NCI-H1694 treated with DMSO at 0.1 percent for 48 hours (cell line): ENCODE measurements around the gene CYTH2.

ENCODE experiments used
- DNase-seq: peaks from one replicate; lab custom pipeline; 2025; lab: John Stamatoyannopoulos, UW

The CYTH2 gene

GRCh38 chr19:48452289-48453190 is 16.6 kb upstream of the CYTH2 start:
- no peak for DNase-seq

GRCh38 chr19:48454150-48454730 is 14.9 kb upstream of the CYTH2 start:
- DNase-seq = no peak

GRCh38 chr19:48455171-48455907 is 13.8 kb upstream of the CYTH2 start, which contains the start of gene KCNJ14:
TSS of gene KCNJ14 (plus strand) at chr19:48455574. CDS start at chr19:48461725, 6,151 bp downstream.
- DNase-seq = no peak

GRCh38 chr19:48455908-48456562 is 13.1 kb upstream of the CYTH2 start:
- no peak for DNase-seq

GRCh38 chr19:48456864-48457263 is 12.3 kb upstream of the CYTH2 start:
- no peak for DNase-seq

GRCh38 chr19:48458016-48458415 is 11.2 kb upstream of the CYTH2 start:
- no peak for DNase-seq

GRCh38 chr19:48461651-48461981 is 7.6 kb upstream of the CYTH2 start:
- DNase-seq = no peak

- DNase-seq = no peak
These were observed 7.0 kb upstream of the CYTH2 start for GRCh38 chr19:48461982-48462655.

- no peak for DNase-seq
These were observed 4.0 kb upstream of the CYTH2 start for GRCh38 chr19:48465215-48465614.

- no peak for DNase-seq
These were observed 2.4 kb upstream of the CYTH2 start for GRCh38 chr19:48466561-48467325.

- peak; percentile 100 for DNase-seq
These were observed 339 bp upstream of the CYTH2 start for GRCh38 chr19:48468772-48469288.

- no peak for DNase-seq
These were observed 938 bp downstream of the CYTH2 start for GRCh38 chr19:48469934-48470680.

- DNase-seq = no peak
These were observed 1.7 kb downstream of the CYTH2 start for GRCh38 chr19:48470856-48471255.

- DNase-seq = no peak
These were observed 2.7 kb downstream of the CYTH2 start for GRCh38 chr19:48471836-48472235.

- no peak for DNase-seq
These were observed 4.2 kb downstream of the CYTH2 start for GRCh38 chr19:48473161-48473966.

- DNase-seq = no peak
These were observed 5.0 kb downstream of the CYTH2 start for GRCh38 chr19:48474084-48474592.

GRCh38 chr19:48475369-48476068 is 6.3 kb downstream of the CYTH2 start:
- no peak for DNase-seq

- no peak for DNase-seq
These were observed 7.0 kb downstream of the CYTH2 start for GRCh38 chr19:48476176-48476575.
